Stimulated activated CD8-positive, alpha-beta memory T cell treated with anti-CD3 and anti-CD28 coated beads, Interleukin-7, amount 100 ng/mL, for 4 hours (primary cell): ENCODE results near the gene HS6ST1.

Experiments used
- DNase-seq, 2 donors: peaks; one replicate each; pipeline ENCODE4 v3.0.0-alpha.2; 2020; ENCODE audit warnings: low read depth in 2 of 2

The HS6ST1 gene

GRCh38 chr2:128348701-128349100 is 30.0 kb upstream of the HS6ST1 start:
- DNase-seq: no peak

- no peak for DNase-seq
Measured at GRCh38 chr2:128347701-128348539, 29.3 kb upstream of the HS6ST1 start.

GRCh38 chr2:128347171-128347558 is 28.5 kb upstream of the HS6ST1 start:
- DNase-seq: no peak

GRCh38 chr2:128346291-128347170 is 27.9 kb upstream of the HS6ST1 start:
- DNase-seq: no peak

- no peak for DNase-seq
Measured at GRCh38 chr2:128345436-128346165, 26.9 kb upstream of the HS6ST1 start.

- no peak for DNase-seq
Measured at GRCh38 chr2:128344101-128344500, 25.4 kb upstream of the HS6ST1 start.

GRCh38 chr2:128343459-128343858 is 24.8 kb upstream of the HS6ST1 start:
- no peak for DNase-seq

GRCh38 chr2:128342550-128342949 is 23.9 kb upstream of the HS6ST1 start:
- DNase-seq: no peak

GRCh38 chr2:128341621-128342020 is 23.0 kb upstream of the HS6ST1 start:
- no peak for DNase-seq

GRCh38 chr2:128332091-128332634 is 13.5 kb upstream of the HS6ST1 start:
- no peak for DNase-seq

- DNase-seq: no peak
Measured at GRCh38 chr2:128330583-128330982, 11.9 kb upstream of the HS6ST1 start.

GRCh38 chr2:128329607-128330006 is 10.9 kb upstream of the HS6ST1 start:
- no peak for DNase-seq

GRCh38 chr2:128327180-128327964 is 8.7 kb upstream of the HS6ST1 start:
- no peak for DNase-seq

- no peak for DNase-seq
Measured at GRCh38 chr2:128326346-128326745, 7.7 kb upstream of the HS6ST1 start.

- no peak for DNase-seq
Measured at GRCh38 chr2:128325611-128326181, 7.0 kb upstream of the HS6ST1 start.

- DNase-seq: no peak
Measured at GRCh38 chr2:128324897-128325410, 6.3 kb upstream of the HS6ST1 start.

- DNase-seq: no peak
Measured at GRCh38 chr2:128324008-128324896, 5.6 kb upstream of the HS6ST1 start.

- no peak for DNase-seq
Measured at GRCh38 chr2:128323555-128323931, 4.9 kb upstream of the HS6ST1 start.
